Measurements from ENCODE around the gene SLBP.

The SLBP gene

GRCh38 chr4:1752284-1753041, 40.3 kb upstream of the SLBP start (continued):
- no peak for TF ChIP-seq PATZ1 (CRISPR knock-in tag; IDR thresholded peaks at IDR 0.05; ENCODE audit: borderline replicate concordance)
- TF ChIP-seq RARB (CRISPR knock-in tag; IDR thresholded peaks at IDR 0.05): no peak
- TF ChIP-seq CREB5 (CRISPR knock-in tag; IDR thresholded peaks at IDR 0.05; ENCODE audit: low read depth): no peak
- no peak for TF ChIP-seq ZNF565 (CRISPR knock-in tag; conservative IDR thresholded peaks at IDR 0.05; ENCODE audit: low read depth)
- TF ChIP-seq ZNF8 (CRISPR knock-in tag; IDR thresholded peaks at IDR 0.05): no peak
- TF ChIP-seq ZNF70 (CRISPR knock-in tag; IDR thresholded peaks at IDR 0.05): no peak
- no peak for TF ChIP-seq ESRRG (CRISPR knock-in tag; IDR thresholded peaks at IDR 0.05)
- no peak for TF ChIP-seq CSDC2 (CRISPR knock-in tag; IDR thresholded peaks at IDR 0.05)
- no peak for TF ChIP-seq OSR1 (CRISPR knock-in tag; IDR thresholded peaks at IDR 0.05)
- TF ChIP-seq SNAI2 (CRISPR knock-in tag; IDR thresholded peaks at IDR 0.05): no peak

- ATAC-seq: no peak
- TF ChIP-seq POU6F1 (CRISPR knock-in tag; IDR thresholded peaks at IDR 0.05; ENCODE audit: borderline replicate concordance, low read depth) (no peak), CREB5 (CRISPR knock-in tag; IDR thresholded peaks at IDR 0.05; ENCODE audit: low read depth) (no peak), TSHZ2 (CRISPR knock-in tag; IDR thresholded peaks at IDR 0.05) (no peak), PATZ1 (CRISPR knock-in tag; IDR thresholded peaks at IDR 0.05; ENCODE audit: borderline replicate concordance) (no peak), CSRNP3 (CRISPR knock-in tag; IDR thresholded peaks at IDR 0.05) (no peak)
Observed at GRCh38 chr4:1751919-1752283, 39.8 kb upstream of the SLBP start.

GRCh38 chr4:1751155-1751918, 39.2 kb upstream of the SLBP start:
- no peak for ATAC-seq
- TF ChIP-seq SNAI2 (CRISPR knock-in tag; IDR thresholded peaks at IDR 0.05): no peak
- TF ChIP-seq ZNF70 (CRISPR knock-in tag; IDR thresholded peaks at IDR 0.05): no peak
- no peak for TF ChIP-seq PPARA (CRISPR knock-in tag; IDR thresholded peaks at IDR 0.05; ENCODE audit: borderline replicate concordance)
- no peak for TF ChIP-seq ESRRG (CRISPR knock-in tag; IDR thresholded peaks at IDR 0.05)
- TF ChIP-seq ZFP3 (CRISPR knock-in tag; IDR thresholded peaks at IDR 0.05): no peak
- TF ChIP-seq ZC3H10 (CRISPR knock-in tag; IDR thresholded peaks at IDR 0.05): no peak
